ENCODE measurements around the gene PARD3B. TPM values are rescaled to one million over a fixed set of nuclear protein-coding genes. Genes with fewer than 3 reads are reported as not detected.

Gene PARD3B
- total RNA-seq, 1 experiment from 2014 or later, result 5.1 TPM

DNA sequence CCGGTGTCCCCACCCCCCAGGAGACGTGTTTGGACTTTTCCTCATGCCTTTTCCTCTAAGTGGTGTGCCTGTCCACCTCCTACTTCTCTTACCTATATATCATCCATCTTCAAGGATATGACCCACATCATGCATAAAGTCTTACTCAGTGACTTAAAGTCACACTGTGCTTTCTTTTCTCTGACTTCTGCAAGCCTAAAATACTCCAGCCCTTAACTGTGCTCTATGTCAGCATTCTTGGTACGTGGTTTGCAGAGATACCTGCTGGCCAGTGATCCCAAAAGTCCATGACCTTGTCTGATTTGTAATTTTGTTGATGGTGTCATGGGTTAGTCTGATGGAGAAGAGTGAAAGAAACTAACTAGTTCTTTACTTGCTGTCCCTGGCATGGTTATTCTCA is 743.4 kb downstream of the PARD3B start:
- no peaks in the 10 kb centered on the region for H3K9me3 ChIP-seq (replicated peaks)
- no peak overlapping the region for H3K4me3 ChIP-seq
- DNase-seq, result no peak

GRCh38 chr2:205290299-205290698 is 745.0 kb downstream of the PARD3B start:
- Histone ChIP-seq H3K4me3 (no peak overlapping the region), H3K27me3 (no peaks in the 10 kb centered on the region), H3K9me3 (replicated peaks) (no peaks in the 10 kb centered on the region), H3K4me1 (peaks cover 6% of the 10 kb centered on the region; the same call in 1 of the 2 replicates), H3K27ac (no peak overlapping the region), H3K36me3 (no peaks in the 10 kb centered on the region)
- no peak for DNase-seq

More for the DNA sequence above, 743.4 kb downstream of the PARD3B start:
- Histone ChIP-seq H3K4me1 (peaks cover 6% of the 10 kb centered on the region; the same call in 1 of the 2 replicates), H3K27me3 (no peaks in the 10 kb centered on the region), H3K27ac (no peak overlapping the region), H3K36me3 (no peaks in the 10 kb centered on the region)

DNA sequence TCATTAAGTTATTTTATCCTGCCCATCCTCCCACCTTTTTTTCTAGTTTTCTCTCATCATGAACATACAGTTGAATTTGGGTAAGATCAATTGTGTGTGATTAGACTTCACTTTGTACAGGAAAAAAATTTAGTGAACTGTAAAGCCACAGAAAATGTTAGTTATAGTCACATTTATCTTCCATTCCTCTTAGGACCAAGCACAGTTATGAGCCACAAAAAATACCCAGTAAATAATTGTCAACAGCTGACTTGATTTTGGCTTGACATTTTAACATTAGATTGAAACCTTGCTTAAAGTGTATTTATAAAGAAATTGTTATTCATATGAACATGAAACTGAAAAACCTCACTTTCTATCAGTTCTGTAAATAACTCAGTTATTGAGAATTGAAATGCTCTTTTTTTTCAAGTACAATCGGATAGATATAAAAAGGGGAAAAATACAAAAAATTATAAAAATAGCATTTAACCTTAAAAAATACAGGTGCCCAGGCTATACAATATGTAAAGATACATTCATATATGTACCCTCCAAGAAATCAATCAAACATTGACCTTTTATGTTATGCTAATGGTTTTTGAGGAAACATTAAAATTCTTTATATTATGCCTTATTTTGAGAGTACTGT is 747.5 kb downstream of the PARD3B start:
- no peaks in the 10 kb centered on the region for H3K9me3 ChIP-seq (replicated peaks)
- H3K4me3 ChIP-seq, result no peak overlapping the region

DNA sequence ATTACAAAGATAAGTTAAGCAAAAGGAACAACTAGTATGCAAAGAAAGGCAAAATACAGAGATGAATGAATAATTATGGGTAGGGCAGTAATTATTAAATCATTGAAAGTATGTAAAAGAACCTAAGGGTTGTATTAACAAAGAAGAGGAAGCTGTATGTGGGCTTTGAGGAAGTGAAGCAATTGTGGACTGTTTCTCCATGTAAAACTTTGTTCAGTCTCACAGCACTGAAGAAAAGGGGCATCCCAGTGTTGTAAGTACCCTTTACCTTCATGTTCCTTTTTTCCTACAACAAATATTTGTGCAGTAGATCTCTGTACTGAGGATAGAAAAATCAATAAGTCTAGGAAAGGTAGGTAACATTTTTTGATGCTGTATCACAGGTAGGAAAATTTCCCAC is 748.3 kb downstream of the PARD3B start:
- no peaks in the 10 kb centered on the region for H3K36me3 ChIP-seq
- no peak overlapping the region for H3K4me3 ChIP-seq
- H3K9me3 ChIP-seq (replicated peaks), result no peaks in the 10 kb centered on the region

More for the DNA sequence above, 747.5 kb downstream of the PARD3B start:
- no peaks in the 10 kb centered on the region for H3K27me3 ChIP-seq
- H3K36me3 ChIP-seq, result no peaks in the 10 kb centered on the region
- DNase-seq, result no peak
- H3K27ac ChIP-seq, result no peak overlapping the region
- peaks cover 6% of the 10 kb centered on the region; the same call in 1 of the 2 replicates for H3K4me1 ChIP-seq

DNA sequence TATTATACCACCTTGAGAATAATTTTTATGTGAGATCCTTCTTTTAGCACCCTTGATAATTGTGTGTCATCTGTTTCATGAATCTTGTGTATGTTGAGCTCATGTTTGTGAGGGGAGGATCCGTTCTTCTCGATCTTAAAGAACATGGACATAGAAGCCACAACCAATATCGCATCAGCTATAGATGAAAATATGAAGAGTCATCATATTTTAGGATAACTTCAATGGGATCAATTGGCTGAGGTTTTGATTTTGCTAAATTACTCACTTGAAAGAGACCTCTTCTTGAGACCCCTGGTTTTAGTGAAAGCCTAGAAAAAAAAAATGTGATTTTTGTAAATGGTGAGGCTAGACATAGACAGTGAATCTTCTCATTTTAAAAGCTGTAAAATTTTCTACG is 751.7 kb downstream of the PARD3B start:
- Histone ChIP-seq H3K27ac (no peak overlapping the region), H3K36me3 (no peaks in the 10 kb centered on the region), H3K4me1 (no peaks in the 10 kb centered on the region), H3K4me3 (no peak overlapping the region), H3K9me3 (replicated peaks) (no peaks in the 10 kb centered on the region), H3K27me3 (no peaks in the 10 kb centered on the region)
- DNase-seq, result no peak

More for the DNA sequence above, 748.3 kb downstream of the PARD3B start:
- H3K27me3 ChIP-seq, result no peaks in the 10 kb centered on the region
- no peak for DNase-seq
- no peak overlapping the region for H3K27ac ChIP-seq
- H3K4me1 ChIP-seq, result peaks cover 6% of the 10 kb centered on the region; the same call in 1 of the 2 replicates

DNA sequence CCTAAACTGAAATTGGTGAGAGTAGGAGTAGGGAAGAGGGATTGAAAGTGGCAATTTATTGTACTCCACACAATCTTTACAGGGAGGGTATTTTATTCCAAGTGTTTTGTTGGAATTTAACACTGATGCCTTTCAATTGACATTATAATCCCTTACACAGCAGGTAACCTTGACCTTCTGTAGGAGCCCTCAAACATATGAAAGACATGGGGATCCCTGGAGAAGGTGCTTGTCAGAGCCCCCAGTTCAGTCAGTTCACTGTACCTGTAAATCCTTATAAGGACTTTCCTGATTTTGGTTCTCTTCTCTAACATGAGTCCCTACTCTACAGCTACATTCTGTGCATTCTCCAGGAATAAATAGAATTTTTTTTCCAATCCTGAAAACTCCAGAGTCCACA is 752.1 kb downstream of the PARD3B start:
- no peak for DNase-seq
- H3K4me1 ChIP-seq, result no peaks in the 10 kb centered on the region
- H3K27ac ChIP-seq, result no peak overlapping the region
- no peak overlapping the region for H3K4me3 ChIP-seq
- H3K9me3 ChIP-seq (replicated peaks), result no peaks in the 10 kb centered on the region
- H3K36me3 ChIP-seq, result no peaks in the 10 kb centered on the region
- H3K27me3 ChIP-seq, result no peaks in the 10 kb centered on the region

DNA sequence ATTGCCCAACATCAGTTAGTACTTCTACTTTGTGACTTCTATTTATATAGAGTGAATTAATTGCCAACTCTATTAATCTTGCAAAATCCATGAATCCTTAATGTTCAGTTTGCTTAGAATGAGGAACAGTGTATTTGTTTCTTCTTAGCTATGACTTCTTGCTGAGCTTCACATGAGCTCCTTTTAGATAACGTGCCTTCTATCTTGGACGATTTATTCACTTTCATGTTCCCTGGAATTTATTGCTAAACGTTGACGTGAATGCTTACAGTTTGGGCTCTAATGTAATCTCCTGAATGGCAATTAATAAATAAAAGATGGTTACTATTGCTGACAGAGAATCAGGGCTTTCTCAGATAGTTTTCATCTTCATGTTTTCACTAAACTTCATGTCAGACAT is 752.6 kb downstream of the PARD3B start:
- no peaks in the 10 kb centered on the region for H3K9me3 ChIP-seq (replicated peaks)
- H3K27me3 ChIP-seq, result no peaks in the 10 kb centered on the region
- H3K36me3 ChIP-seq, result no peaks in the 10 kb centered on the region
- no peaks in the 10 kb centered on the region for H3K4me1 ChIP-seq
- H3K4me3 ChIP-seq, result no peak overlapping the region
- no peak for DNase-seq
- no peak overlapping the region for H3K27ac ChIP-seq

DNA sequence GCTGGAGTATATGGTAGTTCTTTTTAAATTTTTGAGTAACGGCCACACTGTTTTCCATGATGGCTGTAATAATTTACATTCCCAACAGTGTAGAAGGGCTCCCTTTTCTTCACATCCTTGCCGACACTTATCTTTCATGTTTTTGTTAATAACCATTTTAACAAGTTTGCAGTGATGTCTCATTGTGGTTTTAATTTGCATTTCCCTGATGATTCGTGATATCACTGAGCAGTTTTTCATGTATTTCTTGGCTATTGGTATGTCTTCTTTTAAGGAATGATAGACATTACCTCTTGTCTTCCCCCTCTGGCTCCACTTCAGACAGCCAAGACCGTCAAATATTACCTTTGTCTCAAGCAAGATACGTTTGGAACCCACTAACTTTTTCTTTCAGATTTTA is 765.9 kb downstream of the PARD3B start:
- Histone ChIP-seq H3K27ac (no peak overlapping the region), H3K27me3 (no peaks in the 10 kb centered on the region), H3K4me1 (no peaks in the 10 kb centered on the region), H3K36me3 (no peaks in the 10 kb centered on the region), H3K4me3 (no peak overlapping the region), H3K9me3 (replicated peaks) (0 out of 2 replicates have a peak, but pooled peaks cover 3% of the 10 kb centered on the region)
- no peak for DNase-seq

DNA sequence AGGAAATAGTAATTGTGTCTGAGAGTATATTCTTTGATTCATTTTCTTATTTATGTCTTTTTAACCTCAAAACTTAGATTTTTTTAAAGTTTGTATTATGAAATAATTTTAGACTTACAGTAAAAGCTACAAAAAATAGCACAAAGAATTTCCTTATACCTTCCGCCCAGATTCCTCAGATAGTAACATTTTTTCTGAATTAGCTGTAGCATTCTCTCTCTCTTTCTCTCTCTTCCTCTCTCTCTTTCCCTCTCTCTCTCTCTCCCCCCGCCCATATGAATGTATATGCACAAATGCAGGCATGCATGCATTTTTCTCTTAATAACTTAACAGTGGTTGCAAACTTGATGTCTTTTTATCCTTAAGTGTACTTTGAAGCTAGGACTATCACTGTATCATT is 776.0 kb downstream of the PARD3B start:
- DNase-seq, result no peak

GRCh38 chr2:205323929-205324328 is 778.7 kb downstream of the PARD3B start:
- no peaks in the 10 kb centered on the region for H3K9me3 ChIP-seq (replicated peaks)
- no peaks in the 10 kb centered on the region for H3K36me3 ChIP-seq
- H3K4me1 ChIP-seq, result no peaks in the 10 kb centered on the region; the same call in 1 of the 2 replicates
- H3K27me3 ChIP-seq, result no peaks in the 10 kb centered on the region
- H3K4me3 ChIP-seq, result no peak overlapping the region
- DNase-seq, result no peak
- no peak overlapping the region for H3K27ac ChIP-seq

More for the DNA sequence above, 776.0 kb downstream of the PARD3B start:
- no peaks in the 10 kb centered on the region for H3K9me3 ChIP-seq (replicated peaks)
- H3K4me1 ChIP-seq, result no peaks in the 10 kb centered on the region; the same call in 1 of the 2 replicates
- no peak overlapping the region for H3K4me3 ChIP-seq
- H3K27ac ChIP-seq, result no peak overlapping the region
- no peaks in the 10 kb centered on the region for H3K27me3 ChIP-seq
- no peaks in the 10 kb centered on the region for H3K36me3 ChIP-seq

DNA sequence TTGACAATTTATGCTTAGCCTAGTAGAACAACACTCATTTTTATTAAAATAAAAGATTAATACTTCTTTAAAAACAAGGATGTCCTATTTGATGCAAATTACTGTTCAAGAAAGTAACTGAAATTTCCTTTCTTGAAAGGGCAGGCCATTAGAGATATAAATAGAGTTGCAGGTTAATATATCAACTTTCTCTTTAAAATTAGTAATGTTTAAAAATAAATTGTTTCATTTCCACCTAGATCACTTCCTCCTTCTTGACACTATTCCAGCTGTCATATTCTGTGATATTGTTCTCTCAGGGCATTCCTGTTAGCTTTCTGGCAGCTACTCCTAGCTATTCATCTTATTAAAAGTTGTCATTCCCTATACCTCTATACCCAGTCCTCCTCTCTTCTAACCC is 779.1 kb downstream of the PARD3B start:
- DNase-seq, result no peak
- Histone ChIP-seq H3K27ac (no peak overlapping the region), H3K27me3 (no peaks in the 10 kb centered on the region), H3K9me3 (replicated peaks) (no peaks in the 10 kb centered on the region), H3K4me3 (no peak overlapping the region), H3K36me3 (no peaks in the 10 kb centered on the region), H3K4me1 (no peaks in the 10 kb centered on the region; the same call in 1 of the 2 replicates)

DNA sequence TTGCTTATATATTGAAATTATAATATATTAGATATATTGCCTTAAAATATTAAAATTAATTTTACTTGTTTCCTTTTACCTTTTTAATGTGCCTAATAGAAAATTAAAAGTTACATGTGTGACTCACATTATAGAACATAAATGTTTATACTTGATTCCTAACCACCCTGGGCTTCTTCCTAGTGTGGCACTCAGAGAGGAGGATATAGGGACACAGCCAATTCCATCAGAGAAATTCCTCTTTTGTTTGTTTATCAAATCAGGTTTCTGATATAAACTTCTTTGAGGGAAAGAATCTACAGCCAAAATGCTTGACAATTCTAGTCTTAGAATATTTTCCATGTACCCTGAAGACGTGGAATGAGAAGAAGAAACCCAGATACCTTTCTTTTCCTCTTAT is 788.1 kb downstream of the PARD3B start:
- Histone ChIP-seq H3K36me3 (no peaks in the 10 kb centered on the region), H3K9me3 (replicated peaks) (peaks cover 2% of the 10 kb centered on the region; the same call in 1 of the 2 replicates), H3K4me1 (peaks cover 2% of the 10 kb centered on the region; the same call in 1 of the 2 replicates), H3K27me3 (no peaks in the 10 kb centered on the region), H3K27ac (no peak overlapping the region), H3K4me3 (no peak overlapping the region)
- no peak for DNase-seq

DNA sequence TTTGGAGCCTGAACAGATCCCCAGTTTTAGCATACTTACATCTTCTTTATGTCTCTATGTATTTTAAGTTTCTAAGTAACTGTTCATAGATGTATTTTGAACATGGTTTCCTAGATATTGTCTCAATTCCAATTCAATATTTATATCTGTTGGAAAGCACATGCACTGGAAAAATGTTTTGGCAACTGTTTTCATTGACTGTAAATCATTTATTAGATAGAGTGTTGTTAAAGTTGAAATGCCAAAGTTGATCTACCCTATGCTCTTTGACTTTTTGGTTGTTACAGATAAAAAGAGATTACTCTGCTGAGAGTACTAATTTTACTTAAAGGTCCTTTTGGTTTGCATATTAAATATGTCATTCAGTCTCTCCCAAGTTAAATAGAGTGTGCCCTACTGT is 792.0 kb downstream of the PARD3B start:
- DNase-seq, result no peak
- H3K27me3 ChIP-seq, result no peaks in the 10 kb centered on the region
- peaks cover 5% of the 10 kb centered on the region; the same call in 1 of the 2 replicates for H3K9me3 ChIP-seq (replicated peaks)
- H3K4me1 ChIP-seq, result peaks cover 8% of the 10 kb centered on the region; the same call in 1 of the 2 replicates
- no peak overlapping the region for H3K27ac ChIP-seq
- no peak overlapping the region for H3K4me3 ChIP-seq
- no peaks in the 10 kb centered on the region for H3K36me3 ChIP-seq

GRCh38 chr2:205338156-205338555 is 792.9 kb downstream of the PARD3B start:
- no peaks in the 10 kb centered on the region for H3K27me3 ChIP-seq
- no peak overlapping the region for H3K4me3 ChIP-seq
- no peaks in the 10 kb centered on the region for H3K36me3 ChIP-seq
- H3K9me3 ChIP-seq (replicated peaks), result peaks cover 5% of the 10 kb centered on the region; the same call in 1 of the 2 replicates
- peaks cover 8% of the 10 kb centered on the region; the same call in 1 of the 2 replicates for H3K4me1 ChIP-seq
- H3K27ac ChIP-seq, result peak overlapping the region; percentile 27
- DNase-seq, result no peak

GRCh38 chr2:205343103-205343502 is 797.8 kb downstream of the PARD3B start:
- DNase-seq, result no peak
- no peak overlapping the region for H3K27ac ChIP-seq
- peaks cover 8% of the 10 kb centered on the region; the same call in 1 of the 2 replicates for H3K4me1 ChIP-seq
- 0 out of 2 replicates have a peak, but pooled peaks cover 2% of the 10 kb centered on the region for H3K9me3 ChIP-seq (replicated peaks)
- no peaks in the 10 kb centered on the region for H3K27me3 ChIP-seq
- no peak overlapping the region for H3K4me3 ChIP-seq
- H3K36me3 ChIP-seq, result no peaks in the 10 kb centered on the region

DNA sequence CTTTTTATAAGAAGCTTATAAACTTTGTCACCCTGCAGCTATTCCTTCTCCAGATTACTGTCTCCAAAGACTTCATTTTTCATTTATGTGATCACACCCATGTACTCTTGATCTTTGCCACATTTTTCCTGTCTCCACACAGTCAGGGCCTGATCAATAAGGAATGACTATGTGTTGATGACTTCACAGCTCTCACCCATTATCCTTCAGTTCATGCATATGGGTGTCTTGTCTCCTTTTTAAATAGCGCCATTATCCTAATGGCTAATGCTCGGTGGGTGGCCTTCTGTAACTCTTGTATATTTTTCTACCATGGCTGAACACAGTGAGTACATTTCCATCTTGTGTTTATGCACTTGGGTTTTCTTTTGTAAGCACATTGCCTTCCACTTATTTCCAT is 801.4 kb downstream of the PARD3B start:
- DNase-seq, result no peak
- Histone ChIP-seq H3K9me3 (replicated peaks) (no peaks in the 10 kb centered on the region), H3K27ac (no peak overlapping the region), H3K36me3 (no peaks in the 10 kb centered on the region), H3K4me1 (no peaks in the 10 kb centered on the region), H3K27me3 (no peaks in the 10 kb centered on the region), H3K4me3 (no peak overlapping the region)
